Measurements from ENCODE around the gene MELTF. TPM values are rescaled to one million over a fixed set of nuclear protein-coding genes. Genes with fewer than 3 reads are reported as not detected.

MELTF gene
- polyA plus RNA-seq, 4 donors: 6.5 to 480 (median 8.4) TPM

DNA sequence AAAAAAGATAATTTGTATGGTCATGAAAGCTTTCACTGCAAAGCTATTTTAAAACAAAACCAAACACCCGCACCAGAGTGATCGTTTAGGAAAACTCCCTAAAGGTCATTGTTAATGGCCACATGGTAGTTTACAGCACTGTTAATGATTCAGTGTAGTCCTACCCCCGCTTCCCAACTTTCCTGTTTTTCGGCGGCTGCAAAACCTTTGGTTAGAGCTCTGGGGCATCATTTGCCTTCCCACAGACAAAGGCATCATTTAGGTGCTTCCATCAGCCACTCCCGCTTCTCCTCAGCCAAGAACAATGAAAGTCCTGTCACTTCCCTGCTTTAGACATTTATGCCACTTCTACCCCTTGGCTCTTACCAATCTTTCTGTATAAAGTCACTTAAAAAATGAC, 10.6 kb downstream of the MELTF start:
- Histone ChIP-seq H3K4me1 (ENCODE audit: control insufficient read depth in 3 of 3, insufficient read depth in 2 of 3, low read depth in 1 of 3, low read length in 2 of 3) (peaks cover 0 to 13% (median 2%) of the 10 kb centered on the region in 3 donors), H3K27me3 (ENCODE audit: control insufficient read depth in 3 of 3, insufficient read depth in 3 of 3, low read length in 3 of 3) (no peaks in the 10 kb centered on the region), H3K36me3 (ENCODE audit: control insufficient read depth in 3 of 3, insufficient read depth in 2 of 3, low read depth in 1 of 3, low read length in 3 of 3) (peaks cover 0 to 64% (median 0%) of the 10 kb centered on the region in 3 donors), H3K27ac (ENCODE audit: low read depth in 1 of 3, low read length in 2 of 3) (no peak overlapping the region), H3K9me3 (ENCODE audit: control insufficient read depth in 2 of 2, insufficient read depth in 1 of 2, low read depth in 1 of 2, low read length in 1 of 2) (no peaks in the 10 kb centered on the region), H3K4me3 (ENCODE audit: low read depth in 1 of 3, low read length in 3 of 3) (no peak overlapping the region)
- no peak for DNase-seq
- no peak for FAIRE-seq
- 18 to 49% (median 43%) methylated on average over 6 of the region's 6 CpGs for WGBS, 3 donors

DNA sequence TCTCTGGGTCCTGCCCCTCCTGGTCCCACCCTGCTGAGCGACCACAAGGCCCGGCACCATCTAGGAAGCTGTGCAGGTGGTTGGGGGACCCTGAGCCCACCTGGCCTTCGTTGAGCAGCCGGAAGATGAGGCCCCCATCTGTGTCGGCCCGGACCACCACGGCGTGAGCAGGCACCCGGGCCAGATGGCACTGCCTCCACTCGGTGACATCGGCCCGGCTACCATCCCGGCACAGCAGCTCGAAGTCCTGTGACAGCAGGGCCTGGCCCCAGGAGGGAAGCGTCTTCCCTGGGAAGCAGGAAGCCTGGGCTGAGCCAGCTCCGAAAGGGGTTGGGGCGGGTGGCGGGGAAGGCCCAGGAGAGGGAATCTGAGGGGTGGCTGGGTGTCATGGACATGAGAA, 12.6 kb downstream of the MELTF start:
- Histone ChIP-seq H3K36me3 (ENCODE audit: control insufficient read depth in 3 of 3, insufficient read depth in 2 of 3, low read depth in 1 of 3, low read length in 3 of 3) (peaks cover 0 to 58% (median 0%) of the 10 kb centered on the region in 3 donors), H3K4me1 (ENCODE audit: control insufficient read depth in 3 of 3, insufficient read depth in 2 of 3, low read depth in 1 of 3, low read length in 2 of 3) (no peaks in the 10 kb centered on the region), H3K27me3 (ENCODE audit: control insufficient read depth in 3 of 3, insufficient read depth in 3 of 3, low read length in 3 of 3) (no peaks in the 10 kb centered on the region), H3K4me3 (ENCODE audit: low read depth in 1 of 3, low read length in 3 of 3) (no peak overlapping the region), H3K9me3 (ENCODE audit: control insufficient read depth in 2 of 2, insufficient read depth in 1 of 2, low read depth in 1 of 2, low read length in 1 of 2) (no peaks in the 10 kb centered on the region), H3K27ac (ENCODE audit: low read depth in 1 of 3, low read length in 2 of 3) (no peak overlapping the region)
- 96% methylated on average over 18 of the region's 18 CpGs for WGBS, 3 donors
- DNase-seq: no peak
- FAIRE-seq: no peak

DNA sequence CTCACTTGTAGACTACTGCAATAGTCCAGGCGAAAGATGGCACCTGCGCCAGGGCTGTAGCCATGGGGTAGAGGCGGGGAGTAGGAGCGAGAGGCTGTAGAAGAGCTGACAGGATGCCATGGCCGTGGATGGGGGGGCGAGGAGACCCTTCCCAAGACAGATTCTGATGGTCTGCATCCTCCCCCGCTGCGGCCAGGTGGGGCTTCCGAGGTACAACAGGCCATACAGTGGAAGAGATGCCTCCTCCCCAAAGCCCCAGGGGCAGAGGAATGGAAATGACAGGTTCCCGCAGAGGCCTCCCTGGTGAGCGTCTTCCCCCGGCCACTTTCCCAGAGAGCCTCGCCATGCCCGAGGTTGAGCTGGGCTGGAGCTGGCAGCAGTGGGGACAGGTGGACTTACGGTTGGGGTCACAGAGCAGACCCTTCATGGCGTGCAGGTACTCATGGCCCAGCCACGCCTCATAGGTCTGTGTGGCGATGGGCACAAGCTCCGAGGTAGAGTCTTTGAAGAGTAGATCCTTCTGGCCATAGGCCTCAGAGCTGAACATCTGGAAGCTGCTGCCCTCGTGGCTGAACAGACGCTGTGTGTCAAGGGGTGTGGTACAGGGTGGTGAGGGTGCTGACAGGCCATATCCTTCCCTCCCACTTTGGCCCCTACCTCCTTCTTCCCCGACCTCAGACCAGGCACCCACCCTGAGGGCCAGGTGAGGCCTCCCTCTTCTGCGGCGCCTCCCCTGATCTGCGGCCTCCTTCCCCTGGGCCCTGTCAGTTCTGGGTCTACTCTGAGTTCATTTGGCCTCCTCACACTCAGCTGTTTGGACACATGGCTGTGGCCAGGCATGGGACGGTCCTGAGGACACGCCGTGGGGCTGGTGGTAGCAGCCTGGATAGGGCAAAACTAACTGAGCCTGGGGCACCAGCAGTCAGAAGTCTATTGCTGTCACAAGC, 13.6 kb downstream of the MELTF start:
- 90 to 95% (median 93%) methylated on average over 28 of the region's 28 CpGs for WGBS, 3 donors
- H3K4me3 ChIP-seq (ENCODE audit: low read depth in 1 of 3, low read length in 3 of 3): no peak overlapping the region
- H3K27ac ChIP-seq (ENCODE audit: low read depth in 1 of 3, low read length in 2 of 3): no peak overlapping the region
- no peaks in the 10 kb centered on the region for H3K4me1 ChIP-seq (ENCODE audit: control insufficient read depth in 3 of 3, insufficient read depth in 2 of 3, low read depth in 1 of 3, low read length in 2 of 3)
- H3K36me3 ChIP-seq (ENCODE audit: control insufficient read depth in 3 of 3, insufficient read depth in 2 of 3, low read depth in 1 of 3, low read length in 3 of 3): peaks cover 0 to 61% (median 0%) of the 10 kb centered on the region in 3 donors
- no peak for DNase-seq
- no peaks in the 10 kb centered on the region for H3K9me3 ChIP-seq (ENCODE audit: control insufficient read depth in 2 of 2, insufficient read depth in 1 of 2, low read depth in 1 of 2, low read length in 1 of 2)
- no peaks in the 10 kb centered on the region for H3K27me3 ChIP-seq (ENCODE audit: control insufficient read depth in 3 of 3, insufficient read depth in 3 of 3, low read length in 3 of 3)
- no peak for FAIRE-seq

DNA sequence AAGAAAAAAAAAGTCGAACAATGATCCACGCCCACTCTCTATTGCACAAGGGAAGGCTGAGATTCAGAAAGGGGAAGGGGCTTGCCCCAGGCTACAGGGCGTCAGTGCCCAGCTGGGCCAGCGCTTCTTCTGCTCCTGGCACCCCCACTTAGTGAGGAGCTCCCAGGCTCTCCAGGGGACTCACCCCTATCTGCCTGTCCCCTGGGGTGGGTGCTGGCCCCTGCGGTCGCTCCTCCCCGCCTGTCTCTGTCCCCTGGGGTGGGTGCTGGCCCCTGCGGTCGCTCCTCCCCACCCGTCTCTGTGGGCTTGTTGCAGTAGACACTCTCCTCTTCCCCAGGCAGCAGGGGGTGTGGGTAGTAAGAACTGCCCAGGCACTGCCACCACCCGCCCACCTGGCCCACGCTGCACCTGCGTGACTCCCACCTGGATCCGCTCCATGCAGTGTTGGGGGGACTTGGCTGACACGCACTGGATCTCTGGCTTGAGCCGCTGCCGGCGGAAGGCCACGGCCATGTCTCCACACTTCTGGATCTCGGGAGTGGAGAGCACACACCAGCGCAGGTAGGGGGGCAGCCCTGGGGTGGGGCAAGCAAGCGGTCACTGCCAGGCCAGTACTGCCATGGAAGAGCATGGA, 14.6 kb downstream of the MELTF start:
- peaks cover 0 to 69% (median 0%) of the 10 kb centered on the region in 3 donors for H3K36me3 ChIP-seq (ENCODE audit: control insufficient read depth in 3 of 3, insufficient read depth in 2 of 3, low read depth in 1 of 3, low read length in 3 of 3)
- no peak for FAIRE-seq
- 91 to 96% (median 95%) methylated on average over 22 of the region's 22 CpGs for WGBS, 3 donors
- H3K4me3 ChIP-seq (ENCODE audit: low read depth in 1 of 3, low read length in 3 of 3): no peak overlapping the region
- H3K27me3 ChIP-seq (ENCODE audit: control insufficient read depth in 3 of 3, insufficient read depth in 3 of 3, low read length in 3 of 3): no peaks in the 10 kb centered on the region
- no peak overlapping the region for H3K27ac ChIP-seq (ENCODE audit: low read depth in 1 of 3, low read length in 2 of 3)
- H3K9me3 ChIP-seq (ENCODE audit: control insufficient read depth in 2 of 2, insufficient read depth in 1 of 2, low read depth in 1 of 2, low read length in 1 of 2): no peaks in the 10 kb centered on the region
- DNase-seq: no peak
- H3K4me1 ChIP-seq (ENCODE audit: control insufficient read depth in 3 of 3, insufficient read depth in 2 of 3, low read depth in 1 of 3, low read length in 2 of 3): no peaks in the 10 kb centered on the region

DNA sequence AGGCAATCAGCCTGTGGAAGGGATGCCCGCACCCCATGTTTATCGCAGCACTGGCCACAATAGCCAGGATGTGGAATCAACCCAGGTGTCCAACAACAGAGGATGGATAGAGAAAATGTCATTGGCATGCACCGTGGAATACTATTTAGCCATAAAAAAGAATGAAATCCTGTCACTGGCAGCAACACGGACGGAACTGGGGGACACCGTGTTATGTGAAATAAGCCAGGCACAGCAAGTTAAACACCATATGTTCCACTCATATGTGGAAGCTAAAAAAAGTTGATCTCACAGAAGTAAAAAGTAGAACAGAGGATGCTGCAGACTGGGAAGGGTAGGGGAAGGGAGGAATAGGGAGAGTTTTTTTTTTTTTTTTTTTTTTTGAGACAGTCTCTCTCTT, 15.6 kb downstream of the MELTF start:
- Histone ChIP-seq H3K4me3 (ENCODE audit: low read depth in 1 of 3, low read length in 3 of 3) (no peak overlapping the region), H3K4me1 (ENCODE audit: control insufficient read depth in 3 of 3, insufficient read depth in 2 of 3, low read depth in 1 of 3, low read length in 2 of 3) (no peaks in the 10 kb centered on the region), H3K36me3 (ENCODE audit: control insufficient read depth in 3 of 3, insufficient read depth in 2 of 3, low read depth in 1 of 3, low read length in 3 of 3) (peaks cover 0 to 73% (median 0%) of the 10 kb centered on the region in 3 donors), H3K27me3 (ENCODE audit: control insufficient read depth in 3 of 3, insufficient read depth in 3 of 3, low read length in 3 of 3) (no peaks in the 10 kb centered on the region), H3K27ac (ENCODE audit: low read depth in 1 of 3, low read length in 2 of 3) (no peak overlapping the region), H3K9me3 (ENCODE audit: control insufficient read depth in 2 of 2, insufficient read depth in 1 of 2, low read depth in 1 of 2, low read length in 1 of 2) (no peaks in the 10 kb centered on the region)
- no peak for FAIRE-seq
- no peak for DNase-seq
- WGBS, 3 donors: 93 to 98% (median 95%) methylated on average over 6 of the region's 6 CpGs

DNA sequence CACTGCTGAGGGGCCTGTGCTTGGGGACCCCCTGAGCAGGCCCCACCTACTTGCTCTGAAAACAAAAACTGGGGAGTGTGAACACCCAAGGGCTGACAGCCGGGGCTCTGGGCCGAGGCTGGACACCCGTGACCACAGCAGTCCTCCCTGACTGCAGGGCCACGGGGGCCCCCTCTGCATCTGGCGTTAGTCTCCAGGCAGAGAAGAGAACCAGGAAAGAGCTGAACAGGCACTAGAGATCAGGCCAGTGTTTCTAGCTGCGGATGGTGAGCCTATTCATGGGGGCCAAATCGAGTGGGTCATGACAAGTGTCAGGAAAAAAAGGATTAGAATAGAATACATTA, 17.1 kb downstream of the MELTF start:
- Histone ChIP-seq H3K27ac (ENCODE audit: low read depth in 1 of 3, low read length in 2 of 3) (no peak overlapping the region), H3K27me3 (ENCODE audit: control insufficient read depth in 3 of 3, insufficient read depth in 3 of 3, low read length in 3 of 3) (no peaks in the 10 kb centered on the region), H3K9me3 (ENCODE audit: control insufficient read depth in 2 of 2, insufficient read depth in 1 of 2, low read depth in 1 of 2, low read length in 1 of 2) (no peaks in the 10 kb centered on the region), H3K4me1 (ENCODE audit: control insufficient read depth in 3 of 3, insufficient read depth in 2 of 3, low read depth in 1 of 3, low read length in 2 of 3) (peaks cover 0 to 6% (median 0%) of the 10 kb centered on the region in 3 donors), H3K36me3 (ENCODE audit: control insufficient read depth in 3 of 3, insufficient read depth in 2 of 3, low read depth in 1 of 3, low read length in 3 of 3) (peaks cover 0 to 85% (median 0%) of the 10 kb centered on the region in 3 donors), H3K4me3 (ENCODE audit: low read depth in 1 of 3, low read length in 3 of 3) (no peak overlapping the region)
- 78 to 91% (median 82%) methylated on average over 7 of the region's 7 CpGs for WGBS, 3 donors
- FAIRE-seq (no peak), DNase-seq (no peak)

DNA sequence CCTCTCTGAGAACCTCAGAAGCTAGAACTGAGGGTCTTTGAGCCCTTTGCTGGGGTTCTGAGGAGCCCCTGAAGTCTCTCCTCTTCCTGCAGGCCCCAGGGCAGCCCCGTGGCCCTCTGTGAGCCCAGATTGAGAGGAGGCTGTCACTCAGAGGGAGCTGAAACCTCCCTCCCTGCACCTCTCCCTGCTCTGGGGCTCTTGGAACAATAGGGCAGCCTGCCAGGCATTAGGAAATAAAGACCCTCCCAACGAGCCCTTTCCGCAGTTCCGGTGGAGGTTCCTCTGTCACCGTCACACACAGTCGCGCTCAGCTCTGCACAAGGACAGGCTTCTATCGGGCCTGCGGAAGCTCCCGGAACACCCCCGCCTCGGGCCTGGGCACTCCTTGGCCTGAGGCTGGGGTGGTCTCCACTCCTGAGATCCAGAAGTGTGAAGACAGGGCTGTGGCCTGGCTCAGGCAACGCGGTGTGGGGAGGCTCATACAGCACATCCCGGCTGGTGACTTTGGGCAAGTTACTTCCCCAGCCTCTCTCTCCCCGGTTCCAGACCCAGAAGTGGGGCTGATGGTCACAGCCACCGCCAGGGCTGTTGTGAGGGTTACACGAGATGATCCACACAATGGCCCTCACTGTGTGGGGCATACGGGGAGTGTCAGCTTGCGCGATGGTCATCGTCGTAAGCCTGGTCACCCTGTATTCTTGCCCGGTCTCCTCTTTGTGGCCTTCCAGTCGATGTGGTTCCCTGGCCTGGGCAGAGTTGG, 17.7 kb downstream of the MELTF start:
- no peak for DNase-seq
- Histone ChIP-seq H3K4me3 (ENCODE audit: low read depth in 1 of 3, low read length in 3 of 3) (no peak overlapping the region), H3K36me3 (ENCODE audit: control insufficient read depth in 3 of 3, insufficient read depth in 2 of 3, low read depth in 1 of 3, low read length in 3 of 3) (peaks cover 0 to 87% (median 0%) of the 10 kb centered on the region in 3 donors), H3K4me1 (ENCODE audit: control insufficient read depth in 3 of 3, insufficient read depth in 2 of 3, low read depth in 1 of 3, low read length in 2 of 3) (peaks cover 0 to 12% (median 0%) of the 10 kb centered on the region in 3 donors), H3K27me3 (ENCODE audit: control insufficient read depth in 3 of 3, insufficient read depth in 3 of 3, low read length in 3 of 3) (no peaks in the 10 kb centered on the region), H3K27ac (ENCODE audit: low read depth in 1 of 3, low read length in 2 of 3) (no peak overlapping the region), H3K9me3 (ENCODE audit: control insufficient read depth in 2 of 2, insufficient read depth in 1 of 2, low read depth in 1 of 2, low read length in 1 of 2) (no peaks in the 10 kb centered on the region)
- FAIRE-seq: no peak
- 91 to 96% (median 93%) methylated on average over 25 of the region's 25 CpGs for WGBS, 3 donors

Data from small intestine (tissue), 7 donors.